Brain pericyte (primary cell): ENCODE measurements around the gene OR5J2.
"Not testable (repeated sequence)": the region's sequence is repeated elsewhere in the genome, so short reads cannot be mapped to it uniquely, and the experiment has no call there.

Experiments used
- DNase-seq: peaks from one replicate; pipeline ENCODE4 v3.0.0-alpha.2; 2012; ENCODE audit warnings: low read depth, low spot score

The OR5J2 gene

DNA sequence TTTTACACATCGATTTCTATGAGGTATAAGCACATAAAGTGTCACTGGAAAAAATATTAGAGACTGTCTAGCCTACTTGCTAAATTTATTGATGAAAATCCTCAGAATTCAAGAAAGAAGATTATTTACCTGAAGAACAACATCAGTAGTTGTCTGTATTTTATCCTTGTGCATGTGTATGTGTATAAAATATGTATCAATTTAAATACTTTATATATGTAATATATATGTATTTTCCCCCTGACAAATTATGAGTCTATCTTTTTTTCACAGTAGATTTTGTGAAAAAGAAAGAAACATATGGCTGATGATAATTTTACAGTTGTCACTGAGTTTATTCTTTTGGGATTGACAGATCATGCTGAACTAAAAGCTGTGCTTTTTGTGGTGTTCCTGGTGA, at the start of gene OR5J2:
OR5J2 (plus strand) TSS at position 301 of the 400 bp plus-strand sequence; CDS start at position 301, 0 bp downstream.
- no peak for DNase-seq

DNA sequence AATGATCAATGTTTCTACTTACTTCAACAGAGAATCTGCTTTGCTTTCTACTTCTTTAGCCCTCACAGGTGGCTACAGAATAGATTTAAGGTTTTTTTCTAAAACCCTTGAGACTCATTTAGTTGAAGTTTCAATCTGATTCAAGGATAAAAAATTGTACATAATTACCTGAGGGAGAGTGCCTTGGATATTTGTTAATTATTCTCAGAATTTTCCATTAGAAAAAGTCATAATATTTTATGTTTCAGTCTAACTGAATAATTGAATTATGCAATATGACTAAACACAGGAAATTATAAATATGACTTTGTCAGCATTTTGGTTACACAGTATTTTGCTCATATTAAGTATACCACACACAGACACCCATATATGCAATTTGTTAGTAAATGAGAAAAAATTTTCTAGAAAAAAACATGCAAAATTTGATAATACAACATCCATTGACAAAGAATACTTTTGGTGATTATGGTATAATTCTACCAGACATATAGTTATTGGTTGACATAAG, 36.2 kb upstream of the OR5J2 start, which contains the start of gene OR8J3:
OR8J3 (minus strand) TSS at position 51 of the 511 bp plus-strand sequence. CDS start 2,483 bp downstream, outside the sequence.
- DNase-seq = no peak

DNA sequence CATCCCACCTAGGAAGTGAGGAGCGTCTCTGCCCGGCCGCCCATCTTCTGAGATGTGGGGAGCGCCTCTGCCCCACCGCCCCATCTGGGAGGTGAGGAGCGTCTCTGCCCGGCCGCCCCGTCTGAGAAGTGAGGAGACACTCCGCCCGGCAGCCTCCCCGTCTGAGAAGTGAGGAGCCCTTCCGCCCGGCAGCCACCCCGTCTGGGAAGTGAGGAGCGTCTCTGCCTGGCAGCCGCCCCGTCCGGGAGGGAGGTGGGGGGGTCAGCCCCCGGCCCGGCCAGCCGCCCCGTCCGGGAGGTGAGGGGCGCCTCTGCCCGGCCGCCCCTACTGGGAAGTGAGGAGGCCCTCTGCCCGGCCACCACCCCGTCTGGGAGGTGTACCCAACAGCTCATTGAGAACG, 32.7 kb upstream of the OR5J2 start:
- DNase-seq = not testable (repeated sequence)

DNA sequence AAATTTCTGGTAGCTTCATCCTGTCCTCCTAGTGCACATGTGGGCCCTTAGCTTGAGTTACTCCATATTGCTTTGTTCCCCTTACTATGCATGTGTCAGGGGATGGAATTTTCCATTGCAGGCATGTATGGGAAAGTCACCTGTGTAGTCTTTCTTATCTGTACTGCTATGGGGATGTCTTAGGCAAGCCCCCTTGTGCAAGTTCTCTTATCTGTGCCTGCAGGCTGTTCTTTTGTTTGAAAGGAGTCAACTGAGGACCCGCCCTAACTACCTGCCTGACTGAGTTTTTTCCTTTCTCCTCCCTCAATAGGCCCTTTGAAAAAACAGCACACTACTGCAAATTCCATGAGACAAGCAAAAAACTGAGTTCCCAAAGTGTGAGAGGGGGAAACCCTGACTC, 25.0 kb upstream of the OR5J2 start:
- no peak for DNase-seq

DNA sequence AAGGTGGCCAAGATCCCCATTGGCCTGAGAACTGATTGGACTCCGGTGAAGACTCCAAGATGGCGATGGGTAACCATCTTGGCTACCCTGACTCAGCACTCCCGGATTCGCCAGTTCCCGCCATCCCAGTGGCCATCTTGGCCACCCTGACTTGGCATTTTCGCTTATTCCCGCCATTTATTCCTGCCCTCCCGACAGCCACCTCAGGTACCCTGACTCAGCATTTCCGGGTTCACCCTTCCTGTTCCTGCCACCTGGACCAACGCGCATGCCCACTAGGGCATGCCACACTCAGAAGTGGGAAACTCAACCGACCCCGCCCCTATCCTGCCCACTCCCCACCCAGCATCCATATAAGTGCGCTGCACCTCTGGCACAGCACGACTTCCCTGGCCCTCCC, 24.1 kb upstream of the OR5J2 start:
- DNase-seq = no peak

DNA sequence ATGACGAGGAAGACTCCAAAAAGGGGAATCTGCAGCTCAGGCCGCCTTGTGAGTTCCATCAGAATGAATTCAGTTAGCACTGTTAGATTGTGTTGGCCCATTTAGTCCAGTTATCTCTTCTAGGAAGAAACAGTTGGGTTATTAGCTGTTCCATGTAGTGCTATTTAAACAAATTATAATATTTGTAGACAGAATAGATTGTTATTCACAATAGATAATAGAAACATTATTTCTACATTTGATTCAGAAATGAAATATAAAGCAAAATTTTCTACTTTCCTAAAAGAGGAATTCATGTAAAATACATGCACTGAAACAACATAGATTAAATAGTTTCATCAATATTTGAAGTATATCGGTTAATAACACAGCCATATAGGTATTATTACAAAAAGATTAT, 16.2 kb upstream of the OR5J2 start, which contains the start of gene OR8K5:
OR8K5 (minus strand) TSS at position 101 of the 400 bp plus-strand sequence; CDS start at position 101, 0 bp downstream.
- no peak for DNase-seq

DNA sequence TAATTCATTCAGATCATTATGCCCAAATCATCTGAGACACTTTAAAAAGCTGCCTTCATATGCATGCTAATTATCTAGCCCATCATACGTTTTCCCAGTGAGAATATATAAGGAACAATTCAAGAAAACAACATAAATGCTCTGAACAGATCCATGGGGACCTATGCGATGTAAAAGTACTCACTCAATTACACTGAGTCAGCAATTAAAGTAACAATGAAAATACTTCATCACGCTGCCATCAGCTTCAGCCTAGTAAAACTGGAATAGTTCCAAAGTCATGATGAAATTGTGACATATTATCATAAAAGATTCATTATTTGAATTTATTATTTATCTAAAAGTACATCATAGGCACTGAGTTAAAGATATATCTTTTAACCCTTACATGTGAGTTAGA, 12.6 kb upstream of the OR5J2 start:
- DNase-seq = no peak

DNA sequence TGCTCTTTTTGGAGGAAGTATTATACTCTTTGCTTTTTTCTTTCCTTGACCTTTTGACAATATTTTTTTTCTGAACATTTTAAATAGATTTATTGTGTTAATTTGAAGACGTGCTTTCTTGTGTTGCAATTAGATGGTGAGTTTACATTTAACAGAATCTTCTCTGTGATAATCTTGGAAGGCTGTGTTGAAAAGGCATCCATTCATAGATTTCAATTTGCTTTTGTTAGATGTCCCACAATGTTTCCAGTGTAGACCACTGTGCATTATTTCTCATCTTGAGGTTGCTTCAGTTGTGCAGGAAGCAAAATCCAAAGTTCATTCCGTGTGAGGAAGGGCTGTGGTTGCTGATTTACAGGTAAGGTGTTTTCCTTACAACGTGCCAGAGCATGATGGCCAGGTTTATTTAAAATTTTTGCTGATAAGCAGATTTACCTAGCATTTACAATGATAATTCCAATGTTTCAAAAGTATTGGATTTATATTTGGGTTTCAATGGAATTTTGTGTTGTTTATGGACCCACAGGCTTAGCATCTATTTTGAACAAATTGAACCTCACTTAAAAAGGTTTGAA, 4.1 kb upstream of the OR5J2 start:
- DNase-seq = no peak

DNA sequence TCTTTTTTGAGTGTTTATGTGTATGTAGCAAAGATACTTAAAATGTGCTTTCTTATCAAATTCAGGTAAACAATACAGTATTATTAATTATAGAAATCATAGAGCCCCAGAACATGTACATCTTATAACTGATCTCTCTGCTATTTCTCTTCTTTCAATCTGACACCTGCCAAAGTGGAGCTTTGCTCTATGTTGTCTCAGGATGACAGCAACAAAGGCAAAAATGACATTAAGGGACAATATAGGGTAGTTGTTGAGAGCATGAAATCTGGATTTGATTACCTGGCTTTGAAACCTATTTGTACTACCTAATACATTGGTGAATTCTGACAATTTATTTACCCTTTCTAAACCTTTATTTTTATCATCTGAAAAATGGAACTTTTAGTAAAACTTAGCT, 7.0 kb downstream of the OR5J2 start:
- DNase-seq = no peak

DNA sequence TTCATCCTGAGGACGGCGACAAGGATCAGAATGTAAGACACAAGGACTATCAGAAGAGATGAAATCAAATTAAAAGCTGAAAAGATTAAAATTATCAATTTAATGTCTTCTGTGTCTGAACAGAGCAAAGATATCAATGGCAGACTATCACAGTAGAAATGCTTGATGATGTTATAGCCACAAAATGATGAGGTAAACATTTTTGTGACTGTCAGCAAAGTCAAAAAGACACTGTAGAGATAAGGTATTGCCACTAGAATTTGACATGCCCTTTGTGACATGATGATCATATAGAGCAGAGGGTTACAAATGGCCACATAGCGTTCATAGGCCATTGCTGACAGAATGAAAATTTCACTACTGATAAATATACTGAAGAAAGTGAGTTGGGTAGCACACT, 12.2 kb downstream of the OR5J2 start:
- no peak for DNase-seq

DNA sequence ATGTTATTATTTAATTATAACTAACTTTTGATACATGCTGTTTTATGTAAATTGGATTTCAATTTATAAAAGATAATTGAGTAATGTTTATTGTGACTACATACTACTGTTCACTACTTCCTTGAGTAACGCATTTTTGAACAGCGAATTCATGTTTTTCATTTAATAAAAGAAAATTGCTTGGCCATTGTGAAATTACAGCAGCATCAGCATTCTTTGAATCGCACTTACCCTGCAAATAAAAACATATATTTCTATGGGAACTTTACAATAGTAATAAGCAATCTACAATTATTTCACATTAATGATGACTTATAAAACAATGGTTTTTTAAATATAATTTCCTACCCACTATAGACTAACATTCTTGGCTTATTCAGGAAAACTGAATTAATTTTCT, 20.3 kb downstream of the OR5J2 start:
- DNase-seq = no peak

DNA sequence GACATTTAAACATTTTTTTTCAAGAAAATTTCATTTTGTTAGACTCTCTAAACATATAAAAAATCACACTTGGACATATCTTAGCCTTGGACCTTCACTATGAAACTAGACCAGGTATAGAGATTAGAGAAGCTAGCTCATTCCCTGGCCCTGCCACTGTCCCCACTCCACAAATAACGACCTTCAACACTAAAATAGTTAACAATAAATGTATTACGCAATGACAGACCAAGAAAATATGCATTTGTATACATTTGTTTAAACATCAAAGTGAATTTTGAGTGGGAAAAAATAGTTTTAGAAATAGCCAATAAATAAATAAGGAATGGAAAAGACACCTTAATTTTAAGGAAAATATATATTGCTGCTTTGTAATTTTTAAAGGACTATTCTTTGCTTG, 20.9 kb downstream of the OR5J2 start:
- no peak for DNase-seq

DNA sequence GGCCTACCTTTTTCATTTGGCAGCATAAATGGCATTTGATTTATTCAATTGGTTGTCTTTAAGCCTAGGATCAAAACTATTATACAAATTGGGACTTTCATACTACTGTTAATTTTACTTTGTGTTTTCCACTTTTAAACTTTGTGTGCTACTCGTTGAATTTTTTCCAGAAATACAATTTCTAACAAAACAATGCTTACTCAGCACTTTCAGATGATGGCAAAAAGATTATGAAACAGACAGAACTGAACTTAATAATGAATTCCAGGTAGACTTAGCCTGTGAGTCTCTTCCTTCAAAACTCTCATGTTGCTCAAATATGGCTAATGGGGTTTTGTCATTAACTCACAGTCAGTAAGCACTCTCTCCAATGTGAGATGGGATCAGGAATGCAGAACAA, 31.4 kb downstream of the OR5J2 start:
- no peak for DNase-seq

DNA sequence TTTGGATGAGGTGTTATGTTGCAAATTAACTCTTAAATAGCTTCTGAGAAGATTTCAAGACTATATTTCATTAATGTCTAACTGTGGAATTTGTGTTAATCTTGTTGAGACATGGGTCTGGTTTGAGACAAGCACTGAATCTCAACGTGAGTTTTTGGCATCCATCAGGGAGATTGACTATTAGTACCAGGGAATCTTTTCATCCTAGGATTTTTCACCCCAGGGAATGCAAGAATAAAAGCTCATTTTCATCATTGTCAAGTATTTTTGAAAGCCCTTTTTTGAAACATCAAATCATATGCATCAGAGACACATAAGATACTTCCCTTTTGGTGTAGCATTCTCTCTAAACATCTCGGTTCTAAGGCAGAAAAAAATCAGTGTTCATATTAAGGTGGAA, 38.1 kb downstream of the OR5J2 start:
- no peak for DNase-seq

DNA sequence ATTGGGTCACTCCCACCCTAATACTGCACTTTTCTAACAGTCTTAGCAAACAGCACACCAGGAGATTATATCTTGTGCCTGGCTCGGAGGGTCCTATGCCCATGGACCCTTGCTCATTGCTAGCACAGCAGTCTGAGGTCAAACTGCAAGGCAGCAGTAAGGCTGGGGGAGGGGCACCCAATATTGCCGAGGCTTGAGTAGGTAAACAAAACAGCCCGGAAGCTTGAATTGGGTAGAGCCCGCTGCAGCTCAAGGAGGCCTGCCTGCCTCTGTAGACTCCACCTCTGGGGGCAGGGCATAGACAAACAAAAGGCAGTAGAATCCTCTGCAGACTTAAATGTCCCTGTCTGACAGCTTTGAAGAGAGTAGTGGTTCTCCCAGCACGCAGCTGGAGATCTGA, 43.3 kb downstream of the OR5J2 start:
- not testable (repeated sequence) for DNase-seq
